Hepatocyte (in vitro differentiated cells): ENCODE data around the gene BAZ1A.

Source experiments
- EZH2 ChIP-seq: fragments of 200-600 bp; sonication (generic); IDR thresholded peaks from 2 replicates; pipeline ENCODE4 v1.6.1; 2016; ENCODE audit warnings: antibody characterized with exemption, mild to moderate bottlenecking, borderline replicate concordance
- EZH2phosphoT487 ChIP-seq: fragments of 200-600 bp; sonication (generic); IDR thresholded peaks from one replicate; pipeline ENCODE4 v1.6.1; 2018; ENCODE audit warnings: antibody characterized with exemption, mild to moderate bottlenecking, low read depth, moderate library complexity; ENCODE audit not compliant: unreplicated experiment, severe bottlenecking
- TF ChIP-seq, protein P1 (sequence below): fragments of 200-600 bp; sonication (generic); IDR thresholded peaks from 2 replicates; pipeline ENCODE4 v1.5.1; 2016; ENCODE audit warnings: antibody characterized with exemption, mild to moderate bottlenecking; ENCODE audit not compliant: poor library complexity

DNA sequence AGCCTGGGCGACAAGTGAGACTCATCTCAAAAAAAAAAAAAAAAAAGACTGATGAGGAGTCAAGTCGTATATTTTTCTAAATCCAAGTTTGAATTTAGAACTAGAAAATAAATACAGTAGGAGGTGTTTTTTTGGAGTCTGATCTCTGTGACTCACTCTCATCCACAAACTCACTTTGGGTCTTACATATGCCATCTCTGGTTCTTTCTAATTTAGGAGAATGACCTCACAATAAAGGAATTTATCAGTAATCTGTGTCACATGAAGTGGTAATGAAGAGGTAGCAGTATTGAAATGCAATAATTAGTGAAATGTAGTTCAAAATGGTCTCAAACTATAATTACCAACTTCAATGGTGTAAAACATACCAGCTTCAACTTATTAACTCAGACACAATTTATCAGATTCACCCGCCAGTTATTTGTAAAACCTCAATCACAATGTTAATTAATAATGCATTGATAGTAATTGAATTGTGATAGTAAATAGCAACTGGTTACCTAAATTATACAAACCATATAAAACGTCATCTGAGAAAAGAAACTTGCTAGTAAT is 156.3 kb downstream of the BAZ1A start:
- no peak for TF ChIP-seq EZH2
- TF ChIP-seq, protein P1, sequence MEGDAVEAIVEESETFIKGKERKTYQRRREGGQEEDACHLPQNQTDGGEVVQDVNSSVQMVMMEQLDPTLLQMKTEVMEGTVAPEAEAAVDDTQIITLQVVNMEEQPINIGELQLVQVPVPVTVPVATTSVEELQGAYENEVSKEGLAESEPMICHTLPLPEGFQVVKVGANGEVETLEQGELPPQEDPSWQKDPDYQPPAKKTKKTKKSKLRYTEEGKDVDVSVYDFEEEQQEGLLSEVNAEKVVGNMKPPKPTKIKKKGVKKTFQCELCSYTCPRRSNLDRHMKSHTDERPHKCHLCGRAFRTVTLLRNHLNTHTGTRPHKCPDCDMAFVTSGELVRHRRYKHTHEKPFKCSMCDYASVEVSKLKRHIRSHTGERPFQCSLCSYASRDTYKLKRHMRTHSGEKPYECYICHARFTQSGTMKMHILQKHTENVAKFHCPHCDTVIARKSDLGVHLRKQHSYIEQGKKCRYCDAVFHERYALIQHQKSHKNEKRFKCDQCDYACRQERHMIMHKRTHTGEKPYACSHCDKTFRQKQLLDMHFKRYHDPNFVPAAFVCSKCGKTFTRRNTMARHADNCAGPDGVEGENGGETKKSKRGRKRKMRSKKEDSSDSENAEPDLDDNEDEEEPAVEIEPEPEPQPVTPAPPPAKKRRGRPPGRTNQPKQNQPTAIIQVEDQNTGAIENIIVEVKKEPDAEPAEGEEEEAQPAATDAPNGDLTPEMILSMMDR = no peak
- no peak for TF ChIP-seq EZH2phosphoT487
